BE2C (cell line): ENCODE results near the gene USP40.

ENCODE experiments used
- DNase-seq: peaks from one replicate; pipeline ENCODE4 v3.0.0-alpha.2; 2020
- H3K27me3 ChIP-seq: fragments of 250-450 bp; sonication (Bioruptor Pico); 2 replicates; pipeline ENCODE4 v1.5.1; 2020; ENCODE audit warnings: mild to moderate bottlenecking
- H3K36me3 ChIP-seq: fragments of 250-450 bp; sonication (Bioruptor Pico); 2 replicates; pipeline ENCODE4 v1.5.1; 2020; ENCODE audit warnings: mild to moderate bottlenecking
- H3K4me1 ChIP-seq: fragments of 250-450 bp; sonication (Bioruptor Pico); 2 replicates; pipeline ENCODE4 v1.5.1; 2020
- H3K4me3 ChIP-seq: 2 replicates; pipeline ENCODE4 v1.5.1; 2011; ENCODE audit warnings: low read depth, low read length
- H3K9me3 ChIP-seq: fragments of 250-450 bp; sonication (Bioruptor Pico); 2 replicates; pipeline ENCODE4 v1.5.1; 2020
- TF ChIP-seq, protein P1 (sequence below): IDR thresholded peaks from 2 replicates; pipeline ENCODE4 v1.5.1; 2012; ENCODE audit warnings: mild to moderate bottlenecking, low read depth, low read length

USP40 gene

DNA sequence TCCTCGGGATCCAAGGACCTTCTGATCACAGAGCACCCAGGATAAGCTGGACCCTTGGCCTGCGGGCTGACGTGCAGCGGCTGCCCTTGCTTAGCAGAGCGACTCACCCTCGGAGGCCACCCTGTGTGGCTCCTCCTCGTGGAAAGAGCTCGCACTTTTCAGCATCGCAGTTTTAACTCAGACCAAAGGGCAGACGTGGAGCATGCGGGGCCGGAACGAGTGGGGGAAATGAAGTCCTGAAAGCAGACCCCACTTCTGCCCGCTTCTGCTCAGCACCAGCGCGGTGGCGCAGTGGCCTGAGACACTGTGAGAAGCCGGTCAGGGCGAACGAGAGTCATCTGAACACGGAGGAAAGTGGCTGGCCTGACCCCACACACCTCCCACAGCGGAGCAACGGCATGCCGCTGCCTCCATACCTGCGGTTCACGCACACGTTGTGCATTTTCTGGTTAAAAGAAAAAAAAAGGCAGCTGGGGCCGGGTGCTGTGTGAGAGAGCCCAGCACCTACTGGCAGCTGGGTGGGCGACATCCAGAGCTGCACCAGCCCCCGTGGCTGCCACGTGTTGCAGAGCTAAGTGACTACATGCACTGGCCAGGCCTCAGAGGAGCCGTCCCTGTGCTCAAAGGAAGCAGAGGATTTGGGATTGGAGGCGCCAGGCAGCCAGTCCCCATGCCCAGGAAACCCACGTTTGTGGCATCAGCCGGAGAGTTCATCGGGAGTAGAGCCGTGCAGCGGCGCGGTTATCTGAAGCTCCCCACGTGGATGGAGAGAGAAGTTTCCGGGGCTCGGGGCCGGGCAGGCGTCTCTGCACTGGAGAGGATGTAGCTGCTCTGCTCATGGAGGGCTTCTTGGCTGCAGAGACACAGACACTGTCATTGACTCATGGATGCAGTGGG lies 89.7 kb downstream of the USP40 start:
- no peak for DNase-seq
- Histone ChIP-seq H3K4me1 (peaks cover 13% of the 10 kb centered on the region), H3K4me3 (no peak overlapping the region), H3K27me3 (no peaks in the 10 kb centered on the region), H3K9me3 (no peaks in the 10 kb centered on the region), H3K36me3 (no peaks in the 10 kb centered on the region)
- TF ChIP-seq, protein P1, sequence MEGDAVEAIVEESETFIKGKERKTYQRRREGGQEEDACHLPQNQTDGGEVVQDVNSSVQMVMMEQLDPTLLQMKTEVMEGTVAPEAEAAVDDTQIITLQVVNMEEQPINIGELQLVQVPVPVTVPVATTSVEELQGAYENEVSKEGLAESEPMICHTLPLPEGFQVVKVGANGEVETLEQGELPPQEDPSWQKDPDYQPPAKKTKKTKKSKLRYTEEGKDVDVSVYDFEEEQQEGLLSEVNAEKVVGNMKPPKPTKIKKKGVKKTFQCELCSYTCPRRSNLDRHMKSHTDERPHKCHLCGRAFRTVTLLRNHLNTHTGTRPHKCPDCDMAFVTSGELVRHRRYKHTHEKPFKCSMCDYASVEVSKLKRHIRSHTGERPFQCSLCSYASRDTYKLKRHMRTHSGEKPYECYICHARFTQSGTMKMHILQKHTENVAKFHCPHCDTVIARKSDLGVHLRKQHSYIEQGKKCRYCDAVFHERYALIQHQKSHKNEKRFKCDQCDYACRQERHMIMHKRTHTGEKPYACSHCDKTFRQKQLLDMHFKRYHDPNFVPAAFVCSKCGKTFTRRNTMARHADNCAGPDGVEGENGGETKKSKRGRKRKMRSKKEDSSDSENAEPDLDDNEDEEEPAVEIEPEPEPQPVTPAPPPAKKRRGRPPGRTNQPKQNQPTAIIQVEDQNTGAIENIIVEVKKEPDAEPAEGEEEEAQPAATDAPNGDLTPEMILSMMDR = no peak

DNA sequence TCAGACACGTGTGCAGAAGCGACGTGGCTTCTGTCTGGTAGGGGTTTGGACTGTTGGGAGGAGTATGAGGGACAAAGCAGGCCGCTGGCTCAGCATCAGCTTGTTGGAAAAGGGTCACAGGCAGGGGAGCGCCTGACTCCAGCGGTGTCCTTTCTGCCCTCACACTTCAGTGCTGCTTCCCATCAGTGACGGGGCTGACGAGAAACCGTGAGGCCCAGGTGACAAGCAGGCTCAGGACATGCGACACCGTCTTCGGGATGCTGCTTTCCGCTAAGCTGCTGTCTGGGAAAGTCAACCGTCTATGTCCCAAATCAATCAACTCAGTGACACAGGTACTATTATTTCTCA lies 90.5 kb downstream of the USP40 start:
- no peak for DNase-seq
- Histone ChIP-seq H3K36me3 (no peaks in the 10 kb centered on the region), H3K9me3 (no peaks in the 10 kb centered on the region), H3K4me3 (no peak overlapping the region), H3K4me1 (peaks cover 6% of the 10 kb centered on the region; the same call in 1 of the 2 replicates), H3K27me3 (no peaks in the 10 kb centered on the region)
- TF ChIP-seq, protein P1 = no peak

DNA sequence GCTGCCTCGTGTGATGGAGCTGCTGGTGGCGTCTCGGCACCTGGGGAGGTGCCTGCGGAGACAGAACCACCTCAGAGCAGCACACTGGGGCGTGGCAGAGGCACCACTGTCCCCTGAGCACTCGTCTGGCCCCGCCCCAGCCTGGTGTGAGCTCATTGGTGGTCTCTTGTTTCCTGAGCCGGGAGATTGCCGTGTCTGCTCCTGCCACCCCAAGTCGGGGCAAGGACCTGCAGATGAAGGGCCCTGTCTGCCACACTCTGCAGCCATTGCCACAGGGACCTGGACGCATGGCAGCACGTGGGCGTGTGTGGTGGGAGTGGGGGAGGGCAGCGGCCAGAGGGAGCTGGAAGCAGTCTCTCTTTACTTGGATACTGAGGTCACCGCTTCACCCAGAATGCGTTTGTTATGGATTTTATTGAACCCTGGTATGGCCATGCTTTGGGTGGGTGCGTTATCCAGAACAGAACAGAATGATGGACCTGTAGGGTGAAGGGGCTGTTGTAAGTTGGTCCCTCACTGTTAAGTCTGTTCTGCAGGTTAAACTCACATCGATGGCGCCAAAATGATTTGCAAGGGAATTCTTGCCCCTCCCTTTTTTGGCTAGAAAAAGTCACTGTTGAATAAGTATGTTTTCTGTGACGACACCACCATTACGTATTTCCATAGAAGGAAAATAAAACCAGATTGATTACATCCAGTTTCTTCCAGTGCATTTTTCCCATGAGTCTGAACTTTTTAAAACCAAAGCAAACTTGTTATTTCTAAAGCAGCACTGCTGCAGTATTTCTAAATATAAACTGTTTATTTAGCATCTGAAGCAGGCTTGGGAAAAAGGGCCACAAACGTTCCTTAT lies 92.0 kb downstream of the USP40 start:
- Histone ChIP-seq H3K9me3 (no peaks in the 10 kb centered on the region), H3K4me3 (no peak overlapping the region), H3K36me3 (peaks cover 2% of the 10 kb centered on the region), H3K4me1 (peaks cover 2% of the 10 kb centered on the region; the same call in 1 of the 2 replicates), H3K27me3 (no peaks in the 10 kb centered on the region)
- TF ChIP-seq, protein P1 = no peak
- no peak for DNase-seq

DNA sequence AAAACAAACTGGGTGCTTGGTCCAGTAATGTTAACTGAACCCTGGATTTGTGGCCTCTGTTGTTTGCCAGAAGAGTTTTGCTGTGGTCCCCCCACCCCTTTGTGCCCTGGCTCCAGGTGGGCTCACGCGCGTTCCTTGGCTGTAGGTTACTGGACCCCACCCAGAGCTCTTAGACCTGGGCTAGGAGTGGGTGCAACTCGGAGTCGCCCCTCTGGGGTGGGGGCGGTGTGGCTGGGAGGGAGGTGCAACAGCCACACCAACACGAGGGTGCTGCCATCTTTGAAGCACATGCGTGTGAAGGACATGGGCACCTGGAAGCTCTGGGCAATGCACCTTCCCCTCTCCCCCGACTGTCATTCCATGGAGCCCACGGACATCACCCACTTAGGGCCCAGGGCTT lies 92.7 kb downstream of the USP40 start:
- DNase-seq = no peak
- H3K27me3 ChIP-seq = no peaks in the 10 kb centered on the region
- TF ChIP-seq, protein P1 = no peak
- peaks cover 9% of the 10 kb centered on the region for H3K36me3 ChIP-seq
- no peaks in the 10 kb centered on the region for H3K9me3 ChIP-seq
- no peak overlapping the region for H3K4me3 ChIP-seq
- peaks cover 2% of the 10 kb centered on the region; the same call in 1 of the 2 replicates for H3K4me1 ChIP-seq

DNA sequence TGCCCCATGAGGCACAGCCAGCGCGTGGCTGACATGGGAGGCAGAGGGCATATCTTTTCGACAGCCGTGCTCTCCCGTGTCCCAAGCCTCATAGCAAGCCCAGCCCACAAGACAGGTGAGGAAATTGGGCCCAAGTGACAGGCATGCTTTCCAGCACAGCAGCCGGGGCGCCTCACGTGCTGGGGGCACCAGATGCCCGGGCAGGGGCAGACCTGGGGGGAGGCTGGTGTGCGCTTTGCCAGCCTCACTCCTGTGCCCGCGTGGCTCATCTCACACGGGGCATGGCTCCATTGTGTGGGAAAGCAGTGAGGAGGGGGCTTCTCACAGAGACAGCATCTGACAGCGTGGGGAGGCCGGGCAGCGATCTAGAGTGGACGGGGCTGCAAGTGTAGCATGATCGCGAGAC lies 93.2 kb downstream of the USP40 start:
- DNase-seq = no peak
- Histone ChIP-seq H3K4me1 (peaks cover 2% of the 10 kb centered on the region; the same call in 1 of the 2 replicates), H3K9me3 (no peaks in the 10 kb centered on the region), H3K36me3 (peaks cover 14% of the 10 kb centered on the region), H3K27me3 (no peaks in the 10 kb centered on the region), H3K4me3 (no peak overlapping the region)
- TF ChIP-seq, protein P1 = no peak
